ENCODE data around the gene MRGPRD.

The MRGPRD gene

GRCh38 chr11:69012092-69013008, 31.6 kb upstream of the MRGPRD start:
- TF ChIP-seq EZH2 (optimal IDR thresholded peaks at IDR 0.05; ENCODE audit: low read depth, low read length) (no peak), CTCF (IDR thresholded peaks at IDR 0.05; ENCODE audit: low read length) (no peak), EZH2phosphoT487 (IDR thresholded peaks at IDR 0.05; ENCODE audit: low read length) (no peak)
- no peaks in the 10 kb centered on the region for H3K9me3 ChIP-seq (replicated peaks; ENCODE audit: insufficient read depth, low read length)
- H3K4me1 ChIP-seq (ENCODE audit: low read length): no peaks in the 10 kb centered on the region
- H4K20me1 ChIP-seq (ENCODE audit: insufficient read depth, low read length): no peaks in the 10 kb centered on the region
- no peaks in the 10 kb centered on the region for H3K9me2 ChIP-seq (replicated peaks; ENCODE audit: insufficient read depth, low read length)
- no peak overlapping the region for H3K27ac ChIP-seq (ENCODE audit: low read length)
- H3K27me3 ChIP-seq (replicated peaks; ENCODE audit: insufficient read depth, low read length): peaks cover 87% of the 10 kb centered on the region
- H3F3A ChIP-seq (ENCODE audit: insufficient read depth, low read length): no peaks in the 10 kb centered on the region
- no peak overlapping the region for H3K4me2 ChIP-seq (ENCODE audit: low read depth, low read length)
- H2AFZ ChIP-seq (ENCODE audit: low read length): no peak overlapping the region
- no peak overlapping the region for H3K9ac ChIP-seq (ENCODE audit: low read length)
- no peak for DNase-seq
- no peaks in the 10 kb centered on the region for H3K36me3 ChIP-seq (replicated peaks; ENCODE audit: insufficient read depth, low read length)
- no peaks in the 10 kb centered on the region for H3K79me2 ChIP-seq (ENCODE audit: low read length)
- H3K4me3 ChIP-seq (ENCODE audit: low read length): no peak overlapping the region

GRCh38 chr11:69011624-69012091, 30.9 kb upstream of the MRGPRD start:
- H2AFZ ChIP-seq (ENCODE audit: low read length): no peak overlapping the region
- H3K4me3 ChIP-seq (ENCODE audit: low read length): no peak overlapping the region
- TF ChIP-seq EZH2phosphoT487 (IDR thresholded peaks at IDR 0.05; ENCODE audit: low read length): no peak
- no peak for TF ChIP-seq EZH2 (optimal IDR thresholded peaks at IDR 0.05; ENCODE audit: low read depth, low read length)
- no peak for TF ChIP-seq CTCF (IDR thresholded peaks at IDR 0.05; ENCODE audit: low read length)
- no peaks in the 10 kb centered on the region for H3K9me2 ChIP-seq (replicated peaks; ENCODE audit: insufficient read depth, low read length)
- H3K27me3 ChIP-seq (replicated peaks; ENCODE audit: insufficient read depth, low read length): peaks cover 90% of the 10 kb centered on the region
- no peaks in the 10 kb centered on the region for H3K4me1 ChIP-seq (ENCODE audit: low read length)
- H3K4me2 ChIP-seq (ENCODE audit: low read depth, low read length): no peak overlapping the region
- no peaks in the 10 kb centered on the region for H3K36me3 ChIP-seq (replicated peaks; ENCODE audit: insufficient read depth, low read length)
- H3K27ac ChIP-seq (ENCODE audit: low read length): no peak overlapping the region
- no peaks in the 10 kb centered on the region for H3F3A ChIP-seq (ENCODE audit: insufficient read depth, low read length)
- H4K20me1 ChIP-seq (ENCODE audit: insufficient read depth, low read length): no peaks in the 10 kb centered on the region
- no peaks in the 10 kb centered on the region for H3K9me3 ChIP-seq (replicated peaks; ENCODE audit: insufficient read depth, low read length)
- H3K79me2 ChIP-seq (ENCODE audit: low read length): no peaks in the 10 kb centered on the region
- H3K9ac ChIP-seq (ENCODE audit: low read length): no peak overlapping the region
- DNase-seq: no peak

DNA sequence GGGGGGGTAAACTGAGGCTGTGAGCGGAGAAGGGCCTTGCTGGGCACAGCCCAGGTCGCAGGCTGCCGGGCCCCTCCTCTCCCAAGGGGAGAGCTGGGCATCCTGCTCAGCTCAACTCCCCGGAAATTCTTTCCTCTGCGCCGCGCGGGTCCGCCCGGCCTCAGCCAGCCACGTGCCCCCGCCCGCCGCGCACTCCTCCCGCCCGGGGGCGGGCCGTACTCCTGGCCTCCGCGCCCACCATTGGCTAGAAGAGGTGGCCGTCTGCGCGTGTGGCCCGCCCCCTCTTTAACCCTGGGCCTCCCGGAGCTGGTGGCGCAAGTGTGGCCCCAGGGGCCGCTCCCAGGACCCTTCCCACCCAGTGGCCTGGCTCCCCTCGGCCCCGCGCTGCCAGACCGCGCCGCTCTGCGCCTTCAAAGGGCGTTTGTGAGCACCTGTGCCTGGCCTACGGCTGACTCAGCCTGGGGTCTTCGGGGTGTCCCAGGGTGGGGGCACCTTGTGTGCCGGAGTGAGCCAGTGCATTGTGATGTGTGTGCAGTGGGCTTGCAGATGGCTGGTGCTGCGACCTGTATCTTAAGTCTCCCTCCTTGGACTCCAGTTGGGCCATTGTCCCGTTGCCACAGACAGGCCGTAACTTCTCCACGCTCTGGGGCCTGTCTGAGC, 30.3 kb upstream of the MRGPRD start:
- H3F3A ChIP-seq (ENCODE audit: insufficient read depth, low read length): no peaks in the 10 kb centered on the region
- no peak overlapping the region for H3K9ac ChIP-seq (ENCODE audit: low read length)
- DNase-seq: no peak
- no peaks in the 10 kb centered on the region for H3K4me1 ChIP-seq (ENCODE audit: low read length)
- peaks cover 95% of the 10 kb centered on the region for H3K27me3 ChIP-seq (replicated peaks; ENCODE audit: insufficient read depth, low read length)
- H2AFZ ChIP-seq (ENCODE audit: low read length): no peak overlapping the region
- H3K4me2 ChIP-seq (ENCODE audit: low read depth, low read length): no peak overlapping the region
- H3K36me3 ChIP-seq (replicated peaks; ENCODE audit: insufficient read depth, low read length): no peaks in the 10 kb centered on the region
- no peak overlapping the region for H3K4me3 ChIP-seq (ENCODE audit: low read length)
- H3K79me2 ChIP-seq (ENCODE audit: low read length): no peaks in the 10 kb centered on the region
- no peaks in the 10 kb centered on the region for H3K9me2 ChIP-seq (replicated peaks; ENCODE audit: insufficient read depth, low read length)
- no peak for TF ChIP-seq EZH2phosphoT487 (IDR thresholded peaks at IDR 0.05; ENCODE audit: low read length)
- no peak for TF ChIP-seq EZH2 (optimal IDR thresholded peaks at IDR 0.05; ENCODE audit: low read depth, low read length)
- TF ChIP-seq CTCF (IDR thresholded peaks at IDR 0.05; ENCODE audit: low read length): no peak
- no peaks in the 10 kb centered on the region for H3K9me3 ChIP-seq (replicated peaks; ENCODE audit: insufficient read depth, low read length)
- no peaks in the 10 kb centered on the region for H4K20me1 ChIP-seq (ENCODE audit: insufficient read depth, low read length)
- H3K27ac ChIP-seq (ENCODE audit: low read length): no peak overlapping the region
